Esophagus squamous epithelium (tissue), 5 donors: ENCODE measurements around the gene RAB9A. TPM values are rescaled to one million over a fixed set of nuclear protein-coding genes. Genes with fewer than 3 reads are reported as not detected.

ENCODE experiments used
- DNase-seq: peaks from one replicate; lab custom pipeline; 2025; lab: John Stamatoyannopoulos, UW
- H3K27ac ChIP-seq, 4 donors: fragments of 200-600 bp; sonication (generic); one replicate each; pipeline ENCODE4 v1.5.1; 2016 to 2019; ENCODE audit warnings: mild to moderate bottlenecking in 1 of 4
- H3K27me3 ChIP-seq, 4 donors: fragments of 200-600 bp; sonication (generic); 1 replicate in 3 of 4; 2 replicates in 1 of 4; pipeline versions ENCODE4 v1.5.1 to v1.6.0; 2017 to 2021; ENCODE audit warnings: antibody characterized with exemption in 1 of 4
- H3K36me3 ChIP-seq, 3 donors: fragments of 200-600 bp; sonication (generic); one replicate each; pipeline ENCODE4 v1.5.1; 2016 to 2019
- H3K4me1 ChIP-seq, 3 donors: fragments of 200-600 bp; sonication (generic); one replicate each; pipeline ENCODE4 v1.5.1; 2017 to 2019
- H3K4me3 ChIP-seq, 4 donors: fragments of 200-600 bp; sonication (generic); 1 replicate in 3 of 4; 2 replicates in 1 of 4; pipeline ENCODE4 v1.5.1; 2016 to 2019; ENCODE audit warnings: mild to moderate bottlenecking in 2 of 4, moderate library complexity in 1 of 4
- H3K9me3 ChIP-seq, 3 donors: fragments of 200-600 bp; sonication (generic); one replicate each; pipeline ENCODE4 v1.5.1; 2016 to 2019
- POLR2A ChIP-seq, 4 donors: fragments of 450-650 bp; IDR thresholded peaks; one replicate each; pipeline ENCODE4 v1.6.1; 2017; ENCODE audit warnings: antibody characterized with exemption in 4 of 4, mild to moderate bottlenecking in 4 of 4, moderate library complexity in 3 of 4
- WGBS, 2 donors: methylation state at CpG; one replicate each; pipeline ENCODE4 v1.1.5; 2018; 5-methylcytosine and 5-hydroxymethylcytosine counted together
- intact Hi-C: fragments of 100-400 bp; cut with DNase I; formaldehyde crosslinking; loops from one replicate; pipeline ENCODE4 v1.15.0; 2022
- total RNA-seq, 4 donors: library from RNA; depleted of rRNA; stranded (reverse); fragments of >200 nt; gene quantifications; one replicate each; pipeline ENCODE4 v1.1.0, GENCODE V29; 2016
- TF ChIP-seq, protein P1 (sequence below), 6 experiments: fragments of 450-650 bp in 4 of 6; fragments of 200-600 bp in 2 of 6; sonication (generic) in 2 of 6; IDR thresholded peaks; one replicate each; pipeline ENCODE4 v1.5.1; 2016 to 2019; ENCODE audit warnings: antibody characterized with exemption in 6 of 6, mild to moderate bottlenecking in 4 of 6, moderate library complexity in 4 of 6
- donor health status: DM: yes; HTN: yes; CAD: no.

The RAB9A gene
- total RNA-seq, 4 donors from 2014 or later = 24.4 to 28.6 (median 25.8) TPM

GRCh38 chrX:13654116-13654515, 34.8 kb upstream of the RAB9A start:
- DNase-seq = no peak
- intact Hi-C loops = no loop called here
- TF ChIP-seq, protein P1, sequence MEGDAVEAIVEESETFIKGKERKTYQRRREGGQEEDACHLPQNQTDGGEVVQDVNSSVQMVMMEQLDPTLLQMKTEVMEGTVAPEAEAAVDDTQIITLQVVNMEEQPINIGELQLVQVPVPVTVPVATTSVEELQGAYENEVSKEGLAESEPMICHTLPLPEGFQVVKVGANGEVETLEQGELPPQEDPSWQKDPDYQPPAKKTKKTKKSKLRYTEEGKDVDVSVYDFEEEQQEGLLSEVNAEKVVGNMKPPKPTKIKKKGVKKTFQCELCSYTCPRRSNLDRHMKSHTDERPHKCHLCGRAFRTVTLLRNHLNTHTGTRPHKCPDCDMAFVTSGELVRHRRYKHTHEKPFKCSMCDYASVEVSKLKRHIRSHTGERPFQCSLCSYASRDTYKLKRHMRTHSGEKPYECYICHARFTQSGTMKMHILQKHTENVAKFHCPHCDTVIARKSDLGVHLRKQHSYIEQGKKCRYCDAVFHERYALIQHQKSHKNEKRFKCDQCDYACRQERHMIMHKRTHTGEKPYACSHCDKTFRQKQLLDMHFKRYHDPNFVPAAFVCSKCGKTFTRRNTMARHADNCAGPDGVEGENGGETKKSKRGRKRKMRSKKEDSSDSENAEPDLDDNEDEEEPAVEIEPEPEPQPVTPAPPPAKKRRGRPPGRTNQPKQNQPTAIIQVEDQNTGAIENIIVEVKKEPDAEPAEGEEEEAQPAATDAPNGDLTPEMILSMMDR (IDR thresholded peaks at IDR 0.05) = no peak
- TF ChIP-seq POLR2A (IDR thresholded peaks at IDR 0.05) = no peak
- Histone ChIP-seq H3K4me3 (peak overlapping the region in 2 of 4 donors; percentile 71 to 82), H3K27me3 (no peaks in the 10 kb centered on the region), H3K9me3 (no peaks in the 10 kb centered on the region), H3K4me1 (peaks cover 5 to 19% (median 8%) of the 10 kb centered on the region in 3 donors), H3K36me3 (no peaks in the 10 kb centered on the region), H3K27ac (peak overlapping the region in 2 of 4 donors; percentile 94 to 96)

DNA sequence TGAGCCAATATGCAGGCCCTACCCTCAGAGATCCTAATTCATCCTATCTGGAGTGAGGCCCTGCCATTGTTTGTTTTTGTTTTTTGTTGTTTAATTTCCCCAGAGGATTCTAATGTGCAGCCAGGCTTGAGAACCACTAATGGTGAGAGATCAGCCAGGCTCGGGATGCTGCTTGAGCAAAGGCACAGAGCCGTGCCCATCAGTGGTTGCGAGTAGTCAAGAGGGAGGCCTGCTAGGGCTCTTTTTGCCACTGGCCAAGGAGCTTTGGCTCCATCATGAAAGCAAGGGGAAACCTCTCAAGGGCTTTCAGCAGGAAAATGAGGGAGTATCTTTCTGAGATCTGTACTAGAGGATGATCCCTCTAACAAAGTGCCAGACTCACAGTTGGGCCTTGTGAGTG, 33.3 kb upstream of the RAB9A start:
- WGBS, 2 donors = 96% methylated on average over 3 of the region's 3 CpGs; no CpG with 5 or more reads in 1 of the 2 donors
- H3K4me1 ChIP-seq = peaks cover 5 to 21% (median 8%) of the 10 kb centered on the region in 3 donors

DNA sequence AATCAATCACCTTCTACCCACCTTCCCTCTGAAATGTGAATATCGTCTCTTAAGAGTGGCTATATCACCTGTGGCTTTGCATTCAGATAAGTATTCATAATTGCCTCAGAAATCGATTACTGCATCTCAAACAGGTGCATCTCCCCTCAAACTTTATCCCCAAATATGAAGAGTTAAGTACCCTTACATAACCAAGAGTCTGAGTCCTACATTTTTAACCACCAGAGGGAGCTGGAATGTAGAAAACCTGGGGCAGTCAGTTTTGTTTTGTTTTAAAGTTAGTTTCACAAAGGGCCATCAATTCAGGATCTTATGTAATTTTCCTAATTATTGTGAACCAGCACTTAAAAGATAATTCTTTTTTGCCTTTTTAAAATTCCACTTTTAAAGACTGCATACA, 30.3 kb upstream of the RAB9A start:
- Histone ChIP-seq H3K27ac (peak overlapping the region in 3 of 4 donors; percentile 7 to 55 (median 11)), H3K4me3 (no peak overlapping the region), H3K4me1 (peaks cover 0 to 14% (median 0%) of the 10 kb centered on the region in 3 donors), H3K9me3 (no peaks in the 10 kb centered on the region), H3K36me3 (no peaks in the 10 kb centered on the region), H3K27me3 (no peaks in the 10 kb centered on the region)
- WGBS, 2 donors = 11 to 12% methylated on average over 2 of the region's 2 CpGs
- DNase-seq = no peak
- intact Hi-C loops = loop anchor here (5.0 kb wide), 2 partner anchors 84 to 374 kb away; no protein-coding TSS in a partner anchor
- TF ChIP-seq, protein P1 (IDR thresholded peaks at IDR 0.05) = peak; percentile 59 to 79 (median 70)
- TF ChIP-seq POLR2A (IDR thresholded peaks at IDR 0.05) = no peak

More for the DNA sequence above, 33.3 kb upstream of the RAB9A start:
- H3K4me3 ChIP-seq = no peak overlapping the region
- H3K27ac ChIP-seq = no peak overlapping the region
- no peak for TF ChIP-seq POLR2A (IDR thresholded peaks at IDR 0.05)
- no peaks in the 10 kb centered on the region for H3K9me3 ChIP-seq
- H3K36me3 ChIP-seq = no peaks in the 10 kb centered on the region
- intact Hi-C loops = loop anchor here (5.0 kb wide), 2 partner anchors 87 to 377 kb away; no protein-coding TSS in a partner anchor
- DNase-seq = no peak
- no peaks in the 10 kb centered on the region for H3K27me3 ChIP-seq

DNA sequence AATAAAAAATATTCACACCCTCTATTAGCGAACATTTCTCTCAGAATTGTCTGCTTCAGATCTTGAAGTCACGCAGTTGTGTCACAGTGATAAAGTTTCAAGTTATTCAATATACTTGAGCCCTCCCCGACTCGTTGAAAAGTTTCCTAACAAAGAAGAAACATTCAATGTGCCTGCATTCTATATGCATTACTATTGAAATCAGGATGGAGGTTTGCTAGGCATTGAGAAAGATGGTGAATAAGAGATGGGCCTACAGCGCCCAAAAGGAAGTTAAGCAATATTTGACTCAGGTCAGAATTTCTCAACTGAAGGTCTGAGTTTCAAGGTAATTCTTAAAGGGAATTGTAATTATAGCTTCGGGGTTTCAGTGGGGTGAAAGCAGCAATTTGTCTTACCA, 29.9 kb upstream of the RAB9A start:
- peak overlapping the region in 3 of 4 donors; percentile 7 to 55 (median 11) for H3K27ac ChIP-seq
- H3K27me3 ChIP-seq = no peaks in the 10 kb centered on the region
- TF ChIP-seq, protein P1 (IDR thresholded peaks at IDR 0.05) = no peak
- no peak for TF ChIP-seq POLR2A (IDR thresholded peaks at IDR 0.05)
- DNase-seq = no peak
- H3K4me1 ChIP-seq = peaks cover 0 to 9% (median 0%) of the 10 kb centered on the region in 3 donors
- intact Hi-C loops = loop anchor here (5.0 kb wide), 2 partner anchors 83 to 373 kb away; no protein-coding TSS in a partner anchor
- no peak overlapping the region for H3K4me3 ChIP-seq
- no peaks in the 10 kb centered on the region for H3K36me3 ChIP-seq
- H3K9me3 ChIP-seq = no peaks in the 10 kb centered on the region
- WGBS, 2 donors = 19 to 20% methylated on average over 6 of the region's 6 CpGs

GRCh38 chrX:13661735-13662288, 27.1 kb upstream of the RAB9A start:
- peak overlapping the region in 1 of 4 donors; percentile 38 for H3K4me3 ChIP-seq
- intact Hi-C loops = no loop called here

More at GRCh38 chrX:13661735-13662288, 27.1 kb upstream of the RAB9A start:
- H3K36me3 ChIP-seq = no peaks in the 10 kb centered on the region
- H3K27ac ChIP-seq = peak overlapping the region in 2 of 4 donors; percentile 18 to 60
- H3K4me1 ChIP-seq = peaks cover 0 to 6% (median 0%) of the 10 kb centered on the region in 3 donors
- H3K9me3 ChIP-seq = no peaks in the 10 kb centered on the region
- TF ChIP-seq, protein P1 (IDR thresholded peaks at IDR 0.05) = no peak
- no peak for TF ChIP-seq POLR2A (IDR thresholded peaks at IDR 0.05)
- H3K27me3 ChIP-seq = no peaks in the 10 kb centered on the region
- DNase-seq = no peak
- WGBS, 2 donors = 82 to 87% methylated on average over 6 of the region's 6 CpGs
